NCI-H146 treated with DMSO at 0.1 percent for 48 hours (cell line): ENCODE measurements around the gene NBPF4.
"Not testable (repeated sequence)": the region's sequence is repeated elsewhere in the genome, so short reads cannot be mapped to it uniquely, and the experiment has no call there.

Source experiments
- DNase-seq: peaks from one replicate; lab custom pipeline; 2025; ENCODE audit not compliant: unreplicated experiment; lab: John Stamatoyannopoulos, UW

NBPF4 gene, protein sequence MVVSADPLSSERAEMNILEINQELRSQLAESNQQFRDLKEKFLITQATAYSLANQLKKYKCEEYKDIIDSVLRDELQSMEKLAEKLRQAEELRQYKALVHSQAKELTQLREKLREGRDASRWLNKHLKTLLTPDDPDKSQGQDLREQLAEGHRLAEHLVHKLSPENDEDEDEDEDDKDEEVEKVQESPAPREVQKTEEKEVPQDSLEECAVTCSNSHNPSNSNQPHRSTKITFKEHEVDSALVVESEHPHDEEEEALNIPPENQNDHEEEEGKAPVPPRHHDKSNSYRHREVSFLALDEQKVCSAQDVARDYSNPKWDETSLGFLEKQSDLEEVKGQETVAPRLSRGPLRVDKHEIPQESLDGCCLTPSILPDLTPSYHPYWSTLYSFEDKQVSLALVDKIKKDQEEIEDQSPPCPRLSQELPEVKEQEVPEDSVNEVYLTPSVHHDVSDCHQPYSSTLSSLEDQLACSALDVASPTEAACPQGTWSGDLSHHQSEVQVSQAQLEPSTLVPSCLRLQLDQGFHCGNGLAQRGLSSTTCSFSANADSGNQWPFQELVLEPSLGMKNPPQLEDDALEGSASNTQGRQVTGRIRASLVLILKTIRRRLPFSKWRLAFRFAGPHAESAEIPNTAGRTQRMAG

DNA sequence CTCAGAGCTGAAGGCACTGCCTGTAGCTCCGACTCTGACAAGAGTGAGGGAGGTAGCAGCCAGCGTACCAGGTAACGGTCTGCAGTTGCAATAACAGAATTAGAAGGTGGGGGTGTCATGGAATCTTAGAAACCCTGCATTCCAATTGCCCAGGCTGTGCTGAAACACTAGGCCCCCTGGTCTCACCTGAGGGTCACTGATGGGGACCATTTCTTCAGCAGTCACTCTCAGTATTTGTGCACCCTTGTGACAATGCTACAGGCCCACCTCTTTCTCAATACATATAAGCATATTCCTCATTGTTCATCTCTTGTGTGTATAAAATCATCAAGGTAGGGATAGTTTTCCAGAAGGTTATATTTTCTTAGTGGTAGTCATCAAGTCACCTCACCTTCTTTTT lies at the start of gene NBPF4:
Gene NBPF4, minus strand, starts transcription at position 101 of the 400 bp plus-strand sequence. CDS start 315 bp downstream, outside the sequence.
- DNase-seq: not testable (repeated sequence)

DNA sequence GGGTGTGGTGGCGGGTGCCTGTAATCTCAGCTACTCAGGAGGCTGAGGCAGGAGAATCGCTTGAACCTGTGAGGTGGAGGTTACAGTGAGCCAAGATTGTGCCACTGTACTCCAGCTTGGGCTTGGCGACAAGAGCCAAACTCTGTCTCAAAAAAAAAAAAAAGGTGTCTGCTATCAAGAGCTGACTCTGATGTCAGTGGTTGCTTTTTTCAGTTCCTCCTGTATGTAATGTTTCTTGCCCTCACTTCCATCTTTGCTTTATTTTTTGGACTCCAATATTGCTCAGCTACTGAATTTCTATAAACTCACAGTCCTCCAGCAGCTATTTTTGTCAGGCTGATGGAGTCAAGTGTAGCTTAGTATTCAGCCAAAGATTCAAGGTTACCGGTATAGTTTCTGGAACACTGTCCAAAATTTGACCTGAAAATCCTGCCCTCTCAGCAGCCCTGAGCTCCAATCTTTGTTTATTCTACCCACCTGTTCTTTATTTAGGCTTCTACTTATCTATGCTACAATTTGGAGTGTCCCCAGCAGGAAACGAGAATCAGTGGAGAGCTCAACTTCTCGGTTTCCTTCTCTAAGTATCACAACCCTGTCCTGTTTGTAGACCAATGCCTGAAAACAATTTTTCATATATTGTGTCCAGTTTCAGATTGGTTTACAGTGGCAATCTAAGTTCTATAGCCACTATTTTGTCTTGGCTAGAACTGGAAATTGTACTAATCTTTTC lies 38.8 kb upstream of the NBPF4 start:
- not testable (repeated sequence) for DNase-seq

DNA sequence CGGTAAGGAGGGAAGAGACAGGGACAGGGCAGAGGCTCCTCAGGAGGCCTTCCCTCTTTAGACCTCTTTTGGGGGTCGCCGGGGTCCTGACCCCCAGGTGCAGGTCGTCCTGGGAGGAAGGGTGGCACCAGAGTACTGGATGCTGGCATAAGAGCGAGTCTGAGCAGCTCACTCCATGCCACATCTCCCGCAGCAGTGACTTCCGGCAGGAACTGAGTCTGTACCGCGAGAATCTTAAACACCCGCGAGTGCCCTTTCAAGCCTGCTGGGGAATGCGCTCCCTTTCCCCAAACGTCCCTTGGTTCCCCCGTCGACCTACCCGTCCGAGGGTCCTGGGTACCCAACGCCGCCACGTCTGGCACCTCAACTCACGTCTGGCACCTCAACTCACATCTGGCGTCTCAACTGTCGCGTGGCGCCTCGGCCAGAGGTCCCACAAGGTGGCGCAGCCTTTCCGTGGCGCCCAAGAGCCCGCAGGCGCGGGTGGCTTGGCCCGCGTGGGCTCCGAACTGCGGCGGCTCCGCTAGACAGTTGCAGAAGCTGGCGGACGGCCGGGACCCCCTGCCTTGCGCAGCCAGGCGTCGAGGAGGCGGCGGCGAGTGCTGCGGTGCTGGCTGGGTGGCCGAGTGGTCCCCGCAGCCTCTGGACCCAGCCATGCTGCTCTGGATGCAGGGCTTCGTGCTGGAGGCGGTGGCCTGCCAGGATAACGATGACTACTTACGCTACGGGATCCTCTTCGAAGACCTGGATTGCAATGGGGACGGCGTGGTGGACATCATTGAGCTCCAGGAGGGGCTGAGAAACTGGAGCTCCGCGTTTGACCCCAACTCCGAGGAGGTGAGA lies 28.8 kb upstream of the NBPF4 start:
- not testable (repeated sequence) for DNase-seq

DNA sequence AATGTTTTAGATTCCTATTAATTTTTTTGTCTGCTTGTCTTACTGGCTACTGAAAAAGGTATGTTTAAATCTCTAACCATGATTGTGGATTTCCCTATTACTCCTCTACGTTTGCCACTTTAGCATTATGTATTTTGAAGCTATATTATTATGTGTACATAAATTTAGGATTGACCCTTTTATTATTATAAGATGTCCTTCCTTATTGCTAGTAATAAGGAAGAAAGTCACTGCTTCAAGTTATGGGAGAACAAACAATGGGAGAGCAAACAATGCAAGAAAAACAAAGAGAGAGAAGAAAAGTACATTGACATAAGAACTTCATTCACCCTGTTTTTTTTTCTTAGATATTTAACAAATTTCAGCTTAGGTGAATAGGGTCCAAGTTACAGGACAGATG lies 23.2 kb upstream of the NBPF4 start:
- DNase-seq: not testable (repeated sequence)

DNA sequence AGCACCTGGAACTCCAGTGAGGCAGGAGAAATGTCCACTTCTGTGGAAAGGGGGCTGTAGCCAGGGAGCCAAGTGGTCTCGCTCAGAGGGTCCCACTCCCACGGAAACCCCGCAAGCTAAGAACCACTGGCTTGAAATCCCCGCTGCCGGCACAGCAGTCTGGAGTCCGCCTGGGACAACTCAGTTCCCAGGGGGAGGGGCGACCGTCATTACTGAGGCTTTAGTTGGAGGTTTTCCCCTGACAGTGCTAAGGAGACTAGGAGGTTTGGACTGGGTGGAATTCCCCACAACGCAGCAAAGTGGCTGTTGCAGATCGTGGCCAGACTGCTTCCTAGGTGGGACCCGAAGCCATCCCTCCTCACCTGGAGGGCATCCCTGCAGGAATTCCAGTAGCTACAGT lies 18.1 kb upstream of the NBPF4 start:
- DNase-seq: not testable (repeated sequence)

DNA sequence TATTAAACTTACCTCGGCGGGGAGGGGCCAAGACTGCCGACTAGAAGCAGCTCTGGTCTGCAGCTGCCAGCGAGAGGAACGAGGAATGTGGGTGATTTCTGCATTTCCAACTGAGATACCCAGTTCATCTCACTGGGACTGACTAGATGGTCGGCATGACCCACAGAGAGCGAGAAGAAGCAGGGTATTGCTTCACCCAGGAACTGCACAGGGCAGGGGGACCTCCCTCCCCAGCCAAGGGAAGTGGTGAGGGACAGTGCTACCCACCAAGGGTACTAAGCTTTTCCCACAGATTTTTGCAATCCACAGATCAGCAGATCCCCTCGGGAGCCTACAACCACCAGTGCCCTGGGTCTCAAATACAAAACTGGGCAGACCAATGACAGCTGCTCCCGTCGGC lies 17.6 kb upstream of the NBPF4 start:
- DNase-seq: not testable (repeated sequence)

DNA sequence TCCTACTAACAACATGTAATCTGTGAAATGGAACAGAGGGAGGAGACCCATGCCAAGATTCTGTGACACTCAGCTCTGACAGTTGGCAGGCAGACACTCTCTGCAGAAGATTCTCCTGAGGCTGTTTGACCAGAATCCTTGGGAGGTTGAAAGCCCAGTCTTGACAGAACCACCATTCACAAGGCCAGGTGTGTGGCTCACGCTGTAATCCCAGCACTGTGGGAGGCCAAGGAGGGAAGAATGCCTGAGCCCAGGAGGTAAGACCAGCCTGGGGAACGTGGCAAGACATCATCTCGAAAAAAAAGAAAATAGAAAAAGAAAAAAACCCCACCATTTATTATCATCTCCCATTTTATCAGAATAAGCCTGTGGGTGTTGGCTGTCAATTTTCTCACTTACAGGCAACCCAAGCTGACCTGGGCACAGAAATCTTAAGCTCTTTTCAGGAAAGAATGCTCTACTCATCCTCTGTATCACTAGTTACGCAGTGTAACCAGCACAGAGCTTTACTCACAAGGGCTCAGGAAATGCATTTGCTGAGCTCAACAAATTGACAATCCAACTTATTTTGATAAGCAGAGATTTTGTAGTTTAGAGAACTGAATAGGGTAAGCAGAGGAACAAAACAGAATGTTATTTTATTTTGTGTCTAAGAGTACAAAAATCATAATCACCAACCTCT lies 16.8 kb upstream of the NBPF4 start:
- DNase-seq: not testable (repeated sequence)

DNA sequence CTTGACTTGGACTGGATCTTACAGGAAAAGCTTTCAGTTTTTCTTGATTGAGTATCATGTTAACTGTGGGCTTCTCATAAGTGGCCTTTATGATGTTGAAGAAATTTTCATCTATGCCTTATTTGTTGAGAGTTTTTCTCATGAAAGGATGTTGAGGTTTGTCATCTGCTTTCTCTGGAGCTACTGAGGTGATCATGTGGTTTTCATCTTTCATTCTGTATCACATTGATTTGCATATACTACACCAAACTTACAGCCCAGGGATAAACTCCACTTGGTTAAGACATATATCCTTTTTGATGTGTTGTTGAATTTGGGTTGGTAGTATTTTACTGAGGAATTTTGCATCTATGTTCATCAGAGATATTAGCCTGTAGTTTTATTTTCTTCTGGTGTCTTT lies 11.6 kb upstream of the NBPF4 start:
- DNase-seq: not testable (repeated sequence)

DNA sequence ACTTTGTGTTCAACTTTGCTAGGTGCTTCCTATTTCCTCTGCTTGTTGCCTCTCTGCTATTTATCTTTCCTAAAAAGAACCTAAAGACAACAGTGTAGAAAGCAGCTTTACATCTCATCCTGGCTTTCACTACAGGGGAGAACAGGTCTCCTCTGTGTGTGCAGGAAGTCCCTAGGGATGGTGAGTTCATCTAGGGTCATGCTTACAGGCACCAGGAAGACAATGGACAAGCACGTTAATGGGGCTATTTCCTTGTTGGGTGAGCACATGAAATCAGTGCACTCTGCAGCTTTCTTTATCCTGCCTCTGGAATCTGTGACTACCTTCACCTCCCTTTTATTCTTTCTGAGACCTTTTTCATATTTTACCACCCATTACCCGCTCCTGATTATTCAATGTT lies 4.5 kb downstream of the NBPF4 start:
- DNase-seq: not testable (repeated sequence)

DNA sequence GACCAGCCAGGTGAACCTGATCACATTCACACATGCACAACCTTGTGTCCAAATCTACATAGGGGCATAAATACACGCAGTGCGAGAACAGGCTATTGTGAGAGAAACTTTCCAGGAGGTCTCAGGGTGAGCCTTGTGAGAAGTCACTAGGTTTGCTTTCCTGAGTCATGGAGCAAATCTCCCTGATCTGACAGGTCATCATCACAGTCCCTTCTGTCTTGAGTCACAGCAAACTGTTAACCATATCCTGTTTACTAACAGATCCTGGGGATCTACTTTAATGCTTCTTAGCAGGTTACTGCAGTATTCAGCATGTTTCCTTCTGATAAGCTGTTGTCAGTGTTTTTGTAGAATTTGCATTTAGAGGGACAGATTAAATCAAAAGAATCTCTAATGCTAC lies 8.6 kb downstream of the NBPF4 start:
- not testable (repeated sequence) for DNase-seq

DNA sequence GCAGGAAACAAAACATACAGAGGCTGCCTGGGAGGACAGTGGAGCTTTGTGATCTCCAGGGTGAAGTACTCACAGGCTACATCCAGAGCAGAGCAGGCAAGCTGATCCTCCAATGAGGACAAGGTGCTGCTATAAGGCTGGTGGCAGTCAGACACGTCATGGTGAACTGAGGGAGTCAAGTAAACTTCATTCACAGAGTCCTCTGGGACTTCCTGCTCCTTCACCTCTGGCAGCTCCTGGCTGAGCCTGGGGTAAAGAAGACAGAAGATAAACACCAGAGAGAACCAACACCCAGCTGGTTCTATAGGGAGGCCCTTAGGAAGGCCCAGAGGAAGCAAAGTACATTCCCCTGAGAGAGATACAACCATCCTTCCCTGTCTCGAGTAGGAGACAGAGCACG lies 11.7 kb downstream of the NBPF4 start:
- DNase-seq: not testable (repeated sequence)

DNA sequence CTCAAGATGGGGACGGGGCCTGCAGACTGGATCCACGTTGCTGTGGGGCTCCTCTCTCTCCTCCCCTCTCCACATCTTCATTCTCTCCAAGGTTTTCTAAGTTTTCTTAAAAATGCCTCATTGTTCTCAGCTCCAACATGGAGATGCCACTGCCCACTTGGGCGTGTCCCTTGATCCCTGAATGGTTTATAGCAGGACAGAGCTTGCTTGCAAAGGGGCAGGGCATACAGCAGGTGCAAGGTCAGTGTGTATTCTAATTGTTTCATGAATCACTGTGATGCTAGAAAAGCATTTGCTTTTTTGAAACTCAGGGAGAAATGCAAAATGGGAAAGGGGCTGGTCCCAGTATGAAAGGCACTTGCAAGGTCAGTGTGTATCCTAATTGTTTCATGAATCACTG lies 13.9 kb downstream of the NBPF4 start:
- DNase-seq: not testable (repeated sequence)

DNA sequence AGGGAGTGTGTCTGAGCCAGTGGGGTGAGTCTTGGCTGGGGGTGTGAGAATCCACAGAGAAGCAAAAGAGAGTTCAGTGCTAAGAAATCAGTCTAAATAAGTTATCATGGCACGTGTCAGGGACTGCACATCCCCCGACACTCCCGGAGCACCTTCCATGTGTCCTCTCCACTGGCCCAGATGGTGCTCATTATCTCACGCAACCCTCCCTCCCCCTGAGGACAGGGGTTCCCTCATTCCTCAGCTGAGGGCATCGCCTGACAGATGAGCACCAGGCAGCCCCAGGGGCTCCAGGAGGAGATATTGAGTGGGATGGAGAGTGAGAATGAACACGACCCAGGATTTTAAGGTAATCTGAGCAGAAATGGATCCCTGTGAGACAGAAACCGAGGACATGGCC lies 16.1 kb downstream of the NBPF4 start:
- DNase-seq: not testable (repeated sequence)

DNA sequence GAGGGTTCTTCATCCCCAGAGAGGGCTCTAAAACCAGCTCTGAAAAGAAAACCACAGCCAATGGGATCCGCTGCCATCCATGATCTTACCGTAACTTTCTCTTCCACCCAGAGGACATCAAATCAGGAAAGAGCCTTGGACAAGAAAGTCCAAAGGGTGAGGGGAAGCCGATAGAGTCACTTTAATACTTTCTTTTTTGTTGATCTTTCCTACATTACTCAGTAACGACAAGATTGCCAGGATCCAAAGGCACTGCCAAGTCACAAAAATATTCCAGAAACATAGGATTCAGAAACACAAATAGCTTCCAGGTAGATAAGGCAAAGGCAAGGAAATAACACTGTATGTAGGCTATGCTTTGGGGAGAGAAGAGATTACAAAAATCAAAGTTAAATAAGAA lies 17.0 kb downstream of the NBPF4 start:
- not testable (repeated sequence) for DNase-seq

DNA sequence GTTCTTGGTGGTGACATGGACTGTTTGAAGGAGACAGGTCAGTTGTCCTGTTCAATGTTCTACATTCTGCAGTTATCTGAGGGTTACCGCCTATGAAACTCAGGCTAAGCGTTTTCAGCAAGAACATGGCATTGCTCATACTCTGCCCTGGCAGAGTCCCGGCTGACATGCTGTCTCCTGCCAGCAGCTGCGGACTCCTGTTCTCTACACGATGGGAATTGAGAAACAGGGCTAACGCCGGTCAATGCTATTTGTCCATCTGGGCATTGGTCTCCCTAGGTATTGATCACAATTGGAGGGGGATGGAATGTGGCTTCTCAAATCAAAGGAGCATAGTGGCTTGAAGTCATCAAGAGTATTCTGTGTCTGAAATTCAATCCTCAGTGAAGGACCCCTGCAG lies 20.6 kb downstream of the NBPF4 start:
- not testable (repeated sequence) for DNase-seq

DNA sequence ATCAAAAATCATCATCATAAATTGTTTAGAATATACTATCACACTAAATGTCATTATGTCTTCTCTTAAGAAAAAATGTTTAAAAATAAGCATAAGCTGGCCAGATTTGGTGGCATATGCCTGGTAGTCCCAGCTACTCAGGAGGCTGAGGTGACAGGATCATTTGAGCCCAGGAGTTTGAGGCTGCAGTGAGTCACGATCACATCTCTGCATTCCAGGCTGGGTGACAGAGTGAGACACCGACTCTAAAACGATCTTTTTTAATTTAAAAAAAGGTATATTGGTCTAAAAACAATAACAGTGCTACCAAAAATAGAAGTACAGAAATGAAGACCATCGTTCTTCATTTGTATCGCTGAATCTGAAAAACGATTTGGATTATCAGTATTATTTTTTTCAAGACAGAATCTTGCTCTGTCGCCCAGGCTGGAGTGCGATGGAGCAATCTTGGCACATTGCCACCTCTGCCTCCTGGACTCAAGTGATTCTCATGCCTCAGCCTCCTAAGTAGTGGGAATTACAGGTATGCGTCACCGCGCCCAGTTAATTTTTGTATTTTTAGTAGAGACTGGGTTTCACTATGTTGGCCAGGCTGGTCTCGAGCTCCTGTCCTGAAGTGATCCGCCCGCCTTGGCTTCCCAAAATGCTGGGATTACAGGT lies 26.2 kb downstream of the NBPF4 start:
- DNase-seq: not testable (repeated sequence)

DNA sequence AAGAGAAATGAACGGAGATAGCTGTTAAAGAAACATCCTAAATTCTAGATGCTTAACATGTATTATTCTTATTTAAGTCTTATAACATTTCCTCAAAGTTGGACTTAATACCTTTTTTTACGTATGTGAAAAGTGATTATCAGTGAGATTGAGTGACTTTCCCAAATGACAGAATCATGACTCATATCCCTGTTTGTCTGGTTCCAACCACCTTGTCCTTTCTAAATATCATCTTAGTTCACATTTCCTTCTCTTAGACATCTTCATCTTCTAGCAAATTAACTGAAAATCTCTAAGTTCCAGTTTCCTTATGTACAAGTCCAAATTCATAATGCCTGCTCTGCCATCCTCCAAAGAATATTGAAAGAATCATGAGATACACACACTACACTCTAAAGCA lies 26.9 kb downstream of the NBPF4 start:
- DNase-seq: not testable (repeated sequence)

DNA sequence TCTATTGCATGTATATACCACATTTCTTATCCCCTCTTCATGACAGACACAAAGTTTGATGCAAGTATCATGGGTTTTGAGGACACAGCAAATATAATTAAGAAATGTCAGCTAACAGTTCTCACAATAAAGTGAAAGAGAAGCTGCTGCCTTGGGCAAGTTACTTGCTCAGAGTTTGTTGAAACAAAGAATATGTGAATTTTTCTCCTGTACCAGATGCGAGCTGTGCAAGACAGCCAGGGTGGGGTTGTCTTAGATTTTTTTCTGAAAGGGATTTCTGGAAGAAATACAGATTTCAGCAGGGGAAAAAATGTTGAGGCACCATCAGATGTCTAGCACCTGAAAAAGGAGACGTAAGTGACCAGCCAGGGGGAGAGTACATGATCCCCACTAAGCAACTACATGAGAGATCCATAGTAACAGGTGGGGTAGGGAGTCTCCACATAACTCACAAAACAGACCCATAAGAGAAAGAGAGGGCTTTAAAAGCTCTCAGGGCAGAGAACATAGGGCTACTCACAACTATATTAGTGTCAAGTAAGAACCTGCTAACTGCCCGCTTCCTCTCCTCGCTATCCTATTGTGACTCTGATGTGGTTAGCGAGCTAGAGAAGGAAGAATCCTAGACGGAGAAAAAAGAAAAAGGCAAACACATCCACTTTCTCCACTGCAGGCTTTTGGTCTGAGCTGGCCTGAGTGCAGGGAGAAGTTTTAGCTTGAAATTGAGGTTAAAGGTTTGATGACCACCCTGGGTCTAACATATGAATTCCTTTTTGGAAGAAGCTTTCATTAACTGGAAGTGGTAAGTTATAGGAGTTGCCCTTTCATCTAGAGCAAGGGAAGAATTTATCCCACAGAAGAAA lies 27.6 kb downstream of the NBPF4 start:
- DNase-seq: not testable (repeated sequence)
